H1 (cell line): ENCODE results near the gene PLEKHG2. TPM values are rescaled to one million over a fixed set of nuclear protein-coding genes. Genes with fewer than 3 reads are reported as not detected.
A peak's percentile ranks its signal among the peaks of the same experiment; 100 is the strongest.

Source experiments
- CTCF ChIA-PET: fragments of 300-600 bp; sonication (Branson Sonifier 250); formaldehyde crosslinking; loops from one replicate; lab custom pipeline; 2021; ENCODE audit not compliant: partially characterized antibody; lab: Charles Lee
- POLR2A ChIA-PET: fragments of 300-600 bp; sonication (Branson Sonifier 250); formaldehyde crosslinking; loops from one replicate; lab custom pipeline; 2021; ENCODE audit warnings: inconsistent platforms; ENCODE audit not compliant: partially characterized antibody; lab: Charles Lee
- DNase-seq, 2 experiments: peaks; one replicate each; pipeline versions ENCODE4 v3.0.0 to v3.0.0-alpha.2; 2010 to 2022; ENCODE audit warnings: low spot score in 2 of 2, low read depth in 1 of 2, mixed read lengths in 1 of 2
- FAIRE-seq: peaks from 2 replicates; lab custom pipeline; 2011; peaks lifted over from hg19 to GRCh38; lab: Jason Lieb, UNC
- H2AFZ ChIP-seq: 2 replicates; pipeline ENCODE4 v1.8.1; 2012; ENCODE audit warnings: low read length, inconsistent platforms
- H2AK5ac ChIP-seq: 2 replicates; pipeline ENCODE4 v1.6.1; 2013; ENCODE audit warnings: low read depth, low read length
- H2BK120ac ChIP-seq: replicated peaks from 2 replicates; pipeline ENCODE3; 2013; ENCODE audit warnings: low read depth, low read length, inconsistent platforms
- H2BK12ac ChIP-seq: 2 replicates; pipeline ENCODE4 v1.6.1; 2013; ENCODE audit warnings: low read depth, low read length
- H2BK15ac ChIP-seq: 2 replicates; pipeline ENCODE4 v1.6.1; 2013; ENCODE audit warnings: low read length
- H2BK20ac ChIP-seq: 2 replicates; pipeline ENCODE4 v1.6.1; 2013; ENCODE audit warnings: low read length
- H2BK5ac ChIP-seq: 2 replicates; pipeline ENCODE4 v1.6.1; 2013; ENCODE audit warnings: low read depth, low read length
- H3K14ac ChIP-seq: 2 replicates; pipeline ENCODE4 v1.6.1; 2013; ENCODE audit warnings: inconsistent platforms; ENCODE audit not compliant: insufficient read length
- H3K18ac ChIP-seq: 2 replicates; pipeline ENCODE4 v1.6.1; 2013; ENCODE audit warnings: low read length; ENCODE audit errors: extremely low read depth
- H3K23ac ChIP-seq: 2 replicates; pipeline ENCODE4 v1.6.1; 2013; ENCODE audit warnings: inconsistent platforms; ENCODE audit not compliant: insufficient read length
- H3K23me2 ChIP-seq: 2 replicates; pipeline ENCODE4 v1.6.1; 2013; ENCODE audit warnings: low read depth, low read length
- H3K27ac ChIP-seq: 2 replicates; pipeline ENCODE4 v1.6.1; 2011; ENCODE audit warnings: low read depth, low read length, inconsistent platforms
- H3K27me3 ChIP-seq, 4 experiments: replicated peaks in 1 of 4; 1 replicate in 1 of 4; 2 replicates in 3 of 4; pipeline versions ENCODE4 v1.6.1 to v1.8.1; 2011 to 2013; ENCODE audit warnings: low read length in 3 of 4, mild to moderate bottlenecking in 3 of 4, inconsistent platforms in 2 of 4, mixed read lengths in 2 of 4, moderate library complexity in 1 of 4; ENCODE audit not compliant: control insufficient read depth in 3 of 4, insufficient read depth in 3 of 4; ENCODE audit errors: extremely low read depth in 1 of 4
- H3K36me3 ChIP-seq, 4 experiments: 2 replicates each; pipeline versions ENCODE4 v1.6.1 to v1.8.1; 2011 to 2013; ENCODE audit warnings: mild to moderate bottlenecking in 4 of 4, low read length in 3 of 4, moderate library complexity in 2 of 4, control low read depth in 1 of 4, inconsistent platforms in 1 of 4; ENCODE audit not compliant: insufficient read depth in 4 of 4, control insufficient read depth in 2 of 4
- H3K4ac ChIP-seq: replicated peaks from 2 replicates; pipeline ENCODE3; 2013; ENCODE audit warnings: low read length, low read depth, mixed read lengths, inconsistent platforms; ENCODE audit not compliant: insufficient read length
- H3K4me1 ChIP-seq, 4 experiments: replicated peaks in 1 of 4; 1 replicate in 1 of 4; 2 replicates in 3 of 4; pipeline versions ENCODE4 v1.6.1 to v1.8.1; 2011 to 2013; ENCODE audit warnings: low read length in 3 of 4, inconsistent platforms in 2 of 4, mixed read lengths in 1 of 4; ENCODE audit not compliant: insufficient read depth in 4 of 4, control insufficient read depth in 3 of 4
- H3K4me2 ChIP-seq, 2 experiments: 2 replicates each; pipeline versions ENCODE4 v1.6.1 to v1.8.1; 2011 to 2013; ENCODE audit warnings: low read depth in 2 of 2, low read length in 2 of 2, control low read depth in 1 of 2, inconsistent platforms in 1 of 2, mild to moderate bottlenecking in 1 of 2; ENCODE audit not compliant: insufficient read depth in 1 of 2
- H3K4me3 ChIP-seq, 4 experiments: fragments of 200-600, 300-600 bp in 1 of 4; sonication (generic), shearing (Covaris generic), sonication (Bioruptor Twin) in 1 of 4; 2 replicates each; pipeline versions ENCODE4 v1.5.1 to v1.8.1; 2011 to 2016; ENCODE audit warnings: low read length in 4 of 4, low read depth in 3 of 4, control low read depth in 2 of 4, inconsistent platforms in 2 of 4, mild to moderate bottlenecking in 2 of 4, mixed read lengths in 1 of 4, moderate library complexity in 1 of 4; ENCODE audit not compliant: insufficient read depth in 2 of 4; ENCODE audit errors: extremely low read depth in 1 of 4
- H3K56ac ChIP-seq: replicated peaks from 2 replicates; pipeline ENCODE3; 2013; ENCODE audit warnings: low read depth, mild to moderate bottlenecking, mixed read lengths, low read length, inconsistent platforms; ENCODE audit not compliant: insufficient read length
- H3K79me1 ChIP-seq: 2 replicates; pipeline ENCODE4 v1.6.1; 2013; ENCODE audit warnings: low read depth, low read length, control low read depth
- H3K79me2 ChIP-seq, 2 experiments: 2 replicates each; pipeline versions ENCODE4 v1.6.1 to v1.8.1; 2012 to 2013; ENCODE audit warnings: low read length in 2 of 2, mild to moderate bottlenecking in 2 of 2, inconsistent platforms in 1 of 2; ENCODE audit not compliant: insufficient read depth in 2 of 2, control insufficient read depth in 1 of 2
- H3K9ac ChIP-seq, 4 experiments: replicated peaks in 1 of 4; 1 replicate in 1 of 4; 2 replicates in 3 of 4; pipeline versions ENCODE4 v1.6.1 to v1.8.1; 2011 to 2013; ENCODE audit warnings: low read depth in 3 of 4, low read length in 3 of 4, control low read depth in 2 of 4, mild to moderate bottlenecking in 2 of 4, moderate library complexity in 2 of 4, inconsistent platforms in 1 of 4; ENCODE audit errors: extremely low read depth in 1 of 4
- H3K9me3 ChIP-seq, 2 experiments: 2 replicates each; pipeline versions ENCODE4 v1.6.1 to v1.8.1; 2012 to 2013; ENCODE audit warnings: mild to moderate bottlenecking in 2 of 2, moderate library complexity in 2 of 2, control low read depth in 1 of 2, inconsistent platforms in 1 of 2, low read depth in 1 of 2, low read length in 1 of 2, mixed read lengths in 1 of 2; ENCODE audit not compliant: insufficient read depth in 2 of 2
- H4K20me1 ChIP-seq, 2 experiments: replicated peaks in 1 of 2; 2 replicates each; pipeline versions ENCODE3 to v1.8.1; 2011 to 2013; ENCODE audit warnings: inconsistent platforms in 2 of 2, low read length in 2 of 2, mild to moderate bottlenecking in 1 of 2; ENCODE audit not compliant: insufficient read depth in 2 of 2, control insufficient read depth in 1 of 2
- H4K5ac ChIP-seq: 2 replicates; pipeline ENCODE4 v1.6.1; 2013; ENCODE audit warnings: low read length, low read depth, mixed read lengths, inconsistent platforms; ENCODE audit not compliant: insufficient read length
- H4K8ac ChIP-seq: 2 replicates; pipeline ENCODE4 v1.8.0; 2013; ENCODE audit warnings: mild to moderate bottlenecking, moderate library complexity, low read length, inconsistent platforms; ENCODE audit not compliant: insufficient read depth; ENCODE audit errors: extremely low read depth
- H4K91ac ChIP-seq: replicated peaks from 2 replicates; pipeline ENCODE3; 2013; ENCODE audit warnings: low read length, mixed read lengths, inconsistent platforms; ENCODE audit not compliant: insufficient read length
- BCL11A ChIP-seq, 2 experiments: IDR thresholded peaks; one replicate each; pipeline ENCODE4 v1.6.1; 2011; ENCODE audit warnings: low read depth in 2 of 2, low read length in 2 of 2, mild to moderate bottlenecking in 2 of 2
- CTBP2 ChIP-seq: IDR thresholded peaks from 2 replicates; pipeline ENCODE4 v1.7.0; 2011; ENCODE audit warnings: borderline replicate concordance, mild to moderate bottlenecking, moderate library complexity, mixed read lengths, low read length; ENCODE audit not compliant: insufficient read depth, insufficient read length
- FOSL1 ChIP-seq: IDR thresholded peaks from 2 replicates; pipeline ENCODE4 v1.6.1; 2011; ENCODE audit warnings: mild to moderate bottlenecking, low read depth, low read length, moderate library complexity; ENCODE audit not compliant: insufficient read depth
- JUND ChIP-seq: IDR thresholded peaks from 2 replicates; pipeline ENCODE4 v1.6.1; 2011; ENCODE audit warnings: mild to moderate bottlenecking, improper control_type of control experiment, low read length
- KDM1A ChIP-seq: fragments of 200-600, 300-600 bp; sonication (generic); IDR thresholded peaks from 2 replicates; pipeline ENCODE4 v1.7.1; 2016; ENCODE audit warnings: mild to moderate bottlenecking, low read length, borderline replicate concordance
- MAX ChIP-seq: IDR thresholded peaks from 2 replicates; pipeline ENCODE4 v1.6.1; 2012; ENCODE audit warnings: inconsistent platforms
- TCF12 ChIP-seq: IDR thresholded peaks from 2 replicates; pipeline ENCODE4 v1.6.1; 2011; ENCODE audit warnings: low read depth, mild to moderate bottlenecking, low read length
- USF2 ChIP-seq: IDR thresholded peaks from 2 replicates; pipeline ENCODE4 v1.6.1; 2011; ENCODE audit warnings: low read length, improper control_type of control experiment
- WGBS, 2 experiments: shearing (Covaris generic) in 1 of 2; methylation state at CpG; one replicate each; pipeline versions ENCODE4 v1.1.6 to v1.1.7; 2013 to 2015; ENCODE audit warnings: low lambda C conversion rate in 2 of 2, mixed read lengths in 2 of 2, inconsistent platforms in 1 of 2, low coverage in 1 of 2, missing lambda C conversion rate in 1 of 2; ENCODE audit not compliant: insufficient replicate concordance in 2 of 2, insufficient coverage in 1 of 2, insufficient read length in 1 of 2; ENCODE audit errors: extremely low coverage in 1 of 2, missing lambda C conversion rate in 1 of 2; 5-methylcytosine and 5-hydroxymethylcytosine counted together
- polyA plus RNA-seq, 7 experiments: library from polyadenylated mRNA; depleted of rRNA in 3 of 7; stranded (reverse) in 5 of 7; unstranded in 2 of 7; fragments of >200 nt in 5 of 7; fragments of 200-250 nt in 2 of 7; gene quantifications; 1 replicate in 5 of 7; 2 replicates in 1 of 7; 4 replicates in 1 of 7; pipeline versions ENCODE4 v1.2.1 to v1.2.3, GENCODE V29; 2011 to 2013; ENCODE audit warnings: missing spikeins in 2 of 7, mixed read lengths in 2 of 7
- total RNA-seq: library from RNA; stranded (reverse); fragmentation: NEBNext Ultra II Directional; extraction: Animal tissue kit (Norgen Biotek cat#: 25700); gene quantifications from 2 replicates; pipeline ENCODE4 v1.2.1, GENCODE V29; 2021

Gene PLEKHG2
- total and polyA plus RNA-seq, 2 of the 8 experiments (the other 6 are each of a cell fraction or from before 2014, with no cell fraction given) = 16.9 to 65.7 TPM

GRCh38 chr19:39403331-39404312 lies 8.8 kb upstream of the PLEKHG2 start:
- H3K18ac ChIP-seq = peak overlapping the region; percentile 95
- peak overlapping the region; percentile 87 for H2BK12ac ChIP-seq
- WGBS, 2 experiments = 4% methylated on average over 24 of the region's 43 CpGs; no CpG with 5 or more reads in 1 of the 2 experiments
- H4K8ac ChIP-seq = peak overlapping the region; percentile 96
- peak overlapping the region; percentile 63 to 95 for H3K4me2 ChIP-seq
- FAIRE-seq (no peak), DNase-seq (peak; percentile 78 to 80)
- H3K79me1 ChIP-seq = no peaks in the 10 kb centered on the region
- no peak overlapping the region for H3K14ac ChIP-seq
- peak overlapping the region; percentile 97 for H3K27ac ChIP-seq
- H2AK5ac ChIP-seq = 0 out of 2 replicates have a peak overlapping the region, but pooled peaks have one; percentile 16
- peak overlapping the region; percentile 89 for H3K56ac ChIP-seq
- H4K20me1 ChIP-seq = peaks cover 0 to 5% of the 10 kb centered on the region in 2 experiments
- H3K9ac ChIP-seq = peak overlapping the region; percentile 68 to 81 (median 76)
- H3K4ac ChIP-seq = peak overlapping the region; percentile 74
- ChIA-PET POLR2A (interaction anchor here (0.6 to 14.3 kb wide), 12 partner anchors 8 to 884 kb away, joined by 3 to 234 read pairs (median 4); partner anchors contain the start of genes MED29, PAF1, PLEKHG2 and RPS16), CTCF (interaction anchor here (0.6 kb wide), 1 partner anchor 55 kb away, joined by 3 read pairs; no protein-coding TSS in a partner anchor)
- peak overlapping the region; percentile 92 for H4K5ac ChIP-seq
- H3K79me2 ChIP-seq = peaks cover 0 to 16% of the 10 kb centered on the region in 2 experiments; a peak in 1 of 4 replicates
- H2BK5ac ChIP-seq = peak overlapping the region; percentile 97
- H3K23me2 ChIP-seq = peaks cover 19% of the 10 kb centered on the region; the same call in 1 of the 2 replicates
- no peaks in the 10 kb centered on the region for H3K27me3 ChIP-seq
- peak overlapping the region; percentile 35 to 75 (median 57) for H3K4me3 ChIP-seq
- no peak overlapping the region for H2BK20ac ChIP-seq
- peaks cover 0 to 38% (median 24%) of the 10 kb centered on the region in 4 experiments; a peak in 6 of 7 replicates for H3K4me1 ChIP-seq
- peak overlapping the region; percentile 98 for H4K91ac ChIP-seq
- H3K9me3 ChIP-seq = no peaks in the 10 kb centered on the region
- peak overlapping the region; percentile 81 for H2BK15ac ChIP-seq
- no peak overlapping the region for H3K23ac ChIP-seq
- peak overlapping the region; percentile 28 for H2BK120ac ChIP-seq
- H3K36me3 ChIP-seq = peaks cover 0 to 5% (median 0%) of the 10 kb centered on the region in 4 experiments; a peak in 2 of 8 replicates
- H2AFZ ChIP-seq = no peak overlapping the region
- TF ChIP-seq USF2 (no peak), BCL11A (IDR thresholded peaks at IDR 0.05; ENCODE audit: low read depth in 2 of 2, low read length in 2 of 2) (no peak), KDM1A (0 out of 2 replicates have a peak, but pooled peaks have one; percentile 15), TCF12 (0 out of 2 replicates have a peak, but pooled peaks have one; percentile 38), JUND (peak; percentile 74), CTBP2 (no peak), FOSL1 (no peak), MAX (no peak)
